Renal cortical epithelial cell (primary cell): ENCODE results near the gene BFAR. TPM values are rescaled to one million over a fixed set of nuclear protein-coding genes. Genes with fewer than 3 reads are reported as not detected.
"Not testable (repeated sequence)": the region's sequence is repeated elsewhere in the genome, so short reads cannot be mapped to it uniquely, and the experiment has no call there.

Experiments used
- DNase-seq: peaks from one replicate; pipeline ENCODE4 v3.0.0-alpha.2; 2011; ENCODE audit warnings: low read depth
- total RNA-seq: library from RNA; depleted of rRNA; stranded (reverse); fragments of >200 nt; gene quantifications from 2 replicates; pipeline ENCODE4 v1.2.3, GENCODE V29; 2014

The BFAR gene
- total RNA-seq, 1 donor from 2014 or later: 73.6 TPM

GRCh38 chr16:14685870-14686793 lies 53.4 kb downstream of the BFAR start:
- DNase-seq: not testable (repeated sequence)

GRCh38 chr16:14694129-14694528 lies 61.4 kb downstream of the BFAR start, which contains the start of gene PLA2G10:
Gene PLA2G10 (minus strand): TSS chr16:14694308. CDS start chr16:14694229, 79 bp downstream.
- DNase-seq: not testable (repeated sequence)

- DNase-seq: not testable (repeated sequence)
Observed at GRCh38 chr16:14701859-14702258, 69.1 kb downstream of the BFAR start.

- DNase-seq: not testable (repeated sequence)
Observed at GRCh38 chr16:14702672-14703071, 69.9 kb downstream of the BFAR start.

- DNase-seq: not testable (repeated sequence)
Observed at GRCh38 chr16:14703156-14704011, 70.6 kb downstream of the BFAR start, which contains the start of gene NPIPA3. Gene NPIPA3 (plus strand): TSS chr16:14703411. CDS start chr16:14708944, 5,533 bp downstream.

Other genes with a start within 250 kb of the BFAR start
- gene PARN, start 2.7 kb upstream of the BFAR start, total RNA-seq: 19.1 and 34.7 TPM in 2 replicates
- not detected in 2 replicates for gene PLA2G10, start 61.4 kb downstream of the BFAR start, total RNA-seq
- 0.25 TPM in 1 of 2 replicates, not detected in the other for gene NPIPA3, start 70.5 kb downstream of the BFAR start, total RNA-seq
- 0.25 TPM in 1 of 2 replicates, not detected in the other for gene NPIPA2, start 109.6 kb downstream of the BFAR start, total RNA-seq
- 79.4 and 147 TPM in 2 replicates for gene NOMO1, start 200.8 kb downstream of the BFAR start, total RNA-seq